ENCODE data around the gene CTCFL. TPM values are rescaled to one million over a fixed set of nuclear protein-coding genes. Genes with fewer than 3 reads are reported as not detected.

The CTCFL gene
- not detected for total RNA-seq

DNA sequence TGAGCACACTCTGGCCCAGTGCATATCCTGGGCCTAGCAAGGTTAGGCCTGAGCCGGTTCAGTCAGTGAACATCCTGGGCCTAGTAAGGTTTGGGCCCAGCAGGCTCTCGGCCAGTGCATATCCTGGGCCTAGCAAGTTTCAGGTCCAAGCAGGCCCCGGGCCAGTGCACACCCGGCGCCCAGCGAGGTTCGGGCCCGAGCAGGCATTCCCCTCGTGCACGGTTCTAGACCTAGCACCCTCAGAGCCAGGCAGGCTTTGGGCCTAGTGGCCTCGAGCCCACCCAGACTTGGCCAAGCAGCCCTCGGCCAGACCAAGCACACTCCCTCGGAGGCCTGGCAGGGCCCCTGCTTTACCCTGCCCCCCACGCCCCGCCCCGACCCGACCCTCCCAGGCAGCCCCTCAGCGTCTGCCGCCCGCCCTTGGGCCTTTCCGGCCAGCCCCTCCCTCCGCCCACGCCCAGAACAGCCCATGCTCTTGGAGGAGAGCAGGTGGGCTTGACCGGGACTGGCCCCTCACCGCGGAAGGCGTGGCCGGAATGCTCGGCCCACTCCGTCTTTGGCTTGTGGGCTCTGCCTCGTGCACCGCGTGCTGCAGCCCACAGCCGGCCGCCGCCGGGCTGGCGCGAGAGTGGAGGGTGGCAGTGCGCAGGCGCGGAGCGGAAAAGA is at the start of gene CTCFL:
CTCFL (minus strand) TSS at position 630 of the 666 bp plus-strand sequence. CDS start 935 bp downstream, outside the sequence.
- DNase-seq, result no peak

- no peak for DNase-seq
Measured at GRCh38 chr20:57573894-57574293, 49.0 kb upstream of the CTCFL start.

DNA sequence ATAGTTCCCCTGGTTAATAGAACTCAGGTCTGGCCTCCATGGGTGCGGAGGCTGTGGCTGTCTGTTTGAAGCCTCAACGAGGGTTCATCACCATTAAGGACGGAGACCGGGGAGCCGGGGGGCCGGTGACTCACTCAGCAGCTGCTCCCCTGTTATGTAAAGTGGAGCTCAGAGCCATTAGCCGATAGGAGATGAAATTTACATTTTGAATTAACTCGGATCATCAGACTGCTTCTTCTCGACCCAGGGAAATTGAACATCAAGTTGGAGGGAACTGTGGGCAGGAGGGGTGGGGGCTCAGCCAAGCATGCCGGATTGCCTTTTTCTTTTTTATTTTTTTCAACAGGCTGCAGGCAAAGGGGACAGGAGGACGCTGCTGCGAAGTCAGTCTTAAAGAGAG is 48.3 kb upstream of the CTCFL start:
- no peak for DNase-seq

DNA sequence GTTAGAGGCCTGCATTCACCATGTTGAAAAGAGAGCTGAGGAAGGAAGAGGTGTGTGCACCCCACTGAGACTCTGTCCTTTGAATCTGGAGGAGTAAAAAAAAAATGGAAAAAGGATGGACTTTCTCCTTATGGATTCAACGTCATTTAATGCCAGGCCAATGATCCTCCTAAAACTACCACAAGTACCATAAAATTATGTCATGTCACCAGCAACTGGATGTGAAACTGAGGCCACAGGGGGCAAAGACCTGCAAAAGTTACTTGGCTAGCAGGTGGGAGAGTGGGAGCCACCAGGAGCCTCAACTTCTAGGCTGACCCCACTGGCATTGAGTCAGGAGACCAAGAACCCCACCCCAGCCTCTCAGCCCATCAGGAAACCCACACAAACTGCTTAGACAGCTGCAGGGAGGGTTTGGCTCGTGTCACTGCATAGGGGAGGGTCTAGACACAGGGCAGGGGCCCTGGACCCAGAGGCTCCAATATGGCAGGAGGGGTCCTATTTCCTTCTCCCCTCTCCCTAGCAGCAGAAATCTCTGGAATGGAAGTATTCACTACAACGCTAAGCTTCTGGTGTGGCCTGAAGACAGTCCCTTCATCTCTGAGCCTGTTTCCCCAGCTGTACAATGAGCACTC is 47.0 kb upstream of the CTCFL start:
- DNase-seq, result no peak

DNA sequence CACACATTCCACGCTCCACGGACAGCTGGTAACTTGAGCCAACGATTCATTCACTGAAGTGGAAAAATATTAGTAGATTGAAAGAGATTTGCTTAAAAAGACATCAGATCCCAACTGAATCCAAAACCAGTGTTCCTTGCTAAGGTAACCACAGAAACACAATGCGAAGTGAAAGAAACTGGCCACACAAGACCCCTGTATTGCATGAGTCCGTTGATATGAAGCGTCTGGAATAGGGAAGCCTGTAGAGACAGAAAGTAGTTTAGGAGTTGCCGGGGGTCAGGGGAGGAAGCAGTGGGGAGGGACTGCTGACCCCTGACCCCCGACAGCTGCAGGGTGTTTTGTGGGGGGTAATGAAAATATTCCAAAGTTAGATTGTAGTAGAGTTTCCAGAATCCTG is 46.0 kb upstream of the CTCFL start:
- DNase-seq, result no peak

DNA sequence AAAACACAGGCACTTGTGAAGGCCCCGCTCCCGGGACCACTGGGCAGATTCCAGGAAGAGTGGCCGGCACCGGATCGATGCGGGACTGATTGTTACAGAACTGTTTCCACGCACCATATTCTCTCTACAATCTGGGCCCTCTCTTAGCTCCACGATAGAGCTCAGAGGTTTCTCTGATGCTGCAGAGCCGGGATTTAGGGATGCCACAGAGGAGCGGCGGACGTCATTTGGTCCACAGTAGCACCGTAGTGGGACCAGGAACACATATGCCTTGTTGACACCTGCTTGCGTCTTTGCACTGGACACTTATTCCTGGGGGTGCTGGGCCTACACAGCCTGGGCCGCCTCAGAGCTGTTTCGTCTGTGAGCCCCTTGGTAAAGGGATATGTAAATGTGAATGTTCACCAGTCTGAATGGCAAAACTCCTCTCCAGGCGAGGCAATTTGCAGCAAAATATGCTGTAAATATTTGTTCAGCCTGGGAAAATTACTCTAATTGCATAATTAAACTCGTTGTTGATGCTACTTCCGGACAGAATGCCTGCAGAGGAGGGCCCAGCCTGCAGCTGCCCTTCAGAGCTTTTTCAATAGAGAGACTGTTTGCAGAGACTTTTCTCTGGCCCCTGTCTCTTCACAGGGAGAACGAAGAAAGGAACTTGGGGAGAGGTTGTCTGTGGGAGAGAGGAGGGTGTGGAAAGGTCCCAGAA is 45.4 kb upstream of the CTCFL start:
- no peak for DNase-seq

- DNase-seq, result no peak
Measured at GRCh38 chr20:57568960-57569359, 44.0 kb upstream of the CTCFL start.

- DNase-seq, result no peak
Measured at GRCh38 chr20:57568088-57568896, 43.4 kb upstream of the CTCFL start.

- DNase-seq, result no peak
Measured at GRCh38 chr20:57567471-57568079, 42.6 kb upstream of the CTCFL start.

DNA sequence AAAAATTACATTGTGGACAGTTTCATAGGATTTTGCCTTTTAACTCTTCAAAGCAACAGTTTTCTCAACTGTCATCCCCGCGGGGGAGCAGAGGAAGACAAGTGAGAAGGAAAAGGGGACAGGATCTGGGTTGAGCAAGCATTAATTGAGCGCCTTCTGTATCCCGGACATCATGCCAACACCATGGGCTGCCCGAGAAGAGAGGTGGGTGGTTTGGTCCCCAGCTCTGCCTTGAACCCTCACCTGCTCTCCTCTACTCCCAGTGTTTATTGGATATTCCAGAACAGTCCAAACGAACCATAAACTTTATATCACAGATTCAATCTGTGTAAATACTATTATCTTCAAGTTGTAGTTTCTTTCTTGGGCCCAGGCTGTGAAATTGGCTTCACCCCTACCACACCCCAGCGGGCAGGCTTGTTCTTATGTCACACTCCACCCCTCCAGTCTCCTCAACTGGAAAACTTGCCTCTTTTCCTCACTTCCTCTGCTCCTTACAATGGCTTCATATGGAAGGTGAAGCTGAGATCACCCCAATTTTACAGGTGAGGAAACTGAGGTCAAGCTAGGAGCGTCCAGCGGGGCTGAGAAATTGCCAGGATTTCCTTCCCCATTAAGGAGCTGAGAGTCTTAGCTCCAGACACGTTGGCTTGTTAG is 42.0 kb upstream of the CTCFL start:
- no peak for DNase-seq

DNA sequence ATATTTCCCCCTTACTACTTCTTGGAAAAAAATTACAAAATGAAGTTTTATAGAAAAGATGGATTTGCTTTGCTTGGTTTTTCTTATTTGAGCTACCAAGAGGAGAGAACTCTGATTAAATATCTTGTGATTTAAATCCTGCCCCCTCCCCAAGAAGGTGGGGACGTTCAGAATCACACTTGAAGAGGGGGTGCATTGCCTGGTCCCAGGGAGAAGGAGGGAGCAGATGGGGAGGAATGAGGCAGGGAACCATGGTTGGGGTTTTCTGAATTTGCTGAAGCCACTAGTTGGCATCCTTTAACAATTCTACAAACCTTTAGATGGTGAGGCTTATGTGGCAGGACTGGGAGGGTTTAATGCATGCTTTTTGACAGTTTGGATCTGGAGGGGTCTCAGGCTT is 41.5 kb upstream of the CTCFL start:
- DNase-seq, result no peak

DNA sequence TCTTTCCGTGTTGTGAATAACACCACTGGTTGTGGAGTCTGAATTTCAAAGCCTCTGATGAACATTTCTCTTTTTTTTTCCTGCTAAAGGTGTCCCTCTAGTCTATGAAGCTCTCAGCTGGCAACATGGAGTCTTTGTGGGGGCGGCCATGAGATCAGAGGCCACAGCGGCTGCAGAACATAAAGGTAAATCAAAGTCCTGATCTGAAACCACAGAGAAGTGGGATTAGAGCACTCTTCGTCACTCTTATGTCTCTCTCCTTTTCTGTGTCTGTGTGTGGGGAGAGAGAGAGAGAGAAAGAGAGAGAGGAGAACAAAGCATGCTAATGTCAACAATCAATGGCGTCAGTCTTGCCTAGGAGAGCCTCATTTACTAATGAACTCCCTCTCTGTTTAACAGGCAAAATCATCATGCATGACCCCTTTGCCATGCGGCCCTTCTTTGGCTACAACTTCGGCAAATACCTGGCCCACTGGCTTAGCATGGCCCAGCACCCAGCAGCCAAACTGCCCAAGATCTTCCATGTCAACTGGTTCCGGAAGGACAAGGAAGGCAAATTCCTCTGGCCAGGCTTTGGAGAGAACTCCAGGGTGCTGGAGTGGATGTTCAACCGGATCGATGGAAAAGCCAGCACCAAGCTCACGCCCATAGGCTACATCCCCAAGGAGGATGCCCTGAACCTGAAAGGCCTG is 40.2 kb upstream of the CTCFL start:
- no peak for DNase-seq

GRCh38 chr20:57564180-57564802 is 39.4 kb upstream of the CTCFL start:
- no peak for DNase-seq

DNA sequence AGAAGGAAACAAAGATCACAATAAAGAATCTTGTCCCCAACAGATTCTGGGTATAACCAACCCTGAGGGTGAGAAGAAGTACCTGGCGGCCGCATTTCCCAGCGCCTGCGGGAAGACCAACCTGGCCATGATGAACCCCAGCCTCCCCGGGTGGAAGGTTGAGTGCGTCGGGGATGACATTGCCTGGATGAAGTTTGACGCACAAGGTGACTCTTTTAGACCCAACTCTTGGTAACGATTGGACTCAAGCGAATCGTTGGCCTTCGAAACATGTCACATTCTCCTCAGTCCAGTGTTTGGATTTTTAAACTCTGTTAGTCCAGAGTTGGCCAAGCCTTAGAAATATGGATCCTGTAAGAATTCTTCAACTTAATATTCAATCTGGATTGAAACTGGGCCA is 38.6 kb upstream of the CTCFL start:
- no peak for DNase-seq

GRCh38 chr20:57562541-57563465 is 37.9 kb upstream of the CTCFL start:
- no peak for DNase-seq

DNA sequence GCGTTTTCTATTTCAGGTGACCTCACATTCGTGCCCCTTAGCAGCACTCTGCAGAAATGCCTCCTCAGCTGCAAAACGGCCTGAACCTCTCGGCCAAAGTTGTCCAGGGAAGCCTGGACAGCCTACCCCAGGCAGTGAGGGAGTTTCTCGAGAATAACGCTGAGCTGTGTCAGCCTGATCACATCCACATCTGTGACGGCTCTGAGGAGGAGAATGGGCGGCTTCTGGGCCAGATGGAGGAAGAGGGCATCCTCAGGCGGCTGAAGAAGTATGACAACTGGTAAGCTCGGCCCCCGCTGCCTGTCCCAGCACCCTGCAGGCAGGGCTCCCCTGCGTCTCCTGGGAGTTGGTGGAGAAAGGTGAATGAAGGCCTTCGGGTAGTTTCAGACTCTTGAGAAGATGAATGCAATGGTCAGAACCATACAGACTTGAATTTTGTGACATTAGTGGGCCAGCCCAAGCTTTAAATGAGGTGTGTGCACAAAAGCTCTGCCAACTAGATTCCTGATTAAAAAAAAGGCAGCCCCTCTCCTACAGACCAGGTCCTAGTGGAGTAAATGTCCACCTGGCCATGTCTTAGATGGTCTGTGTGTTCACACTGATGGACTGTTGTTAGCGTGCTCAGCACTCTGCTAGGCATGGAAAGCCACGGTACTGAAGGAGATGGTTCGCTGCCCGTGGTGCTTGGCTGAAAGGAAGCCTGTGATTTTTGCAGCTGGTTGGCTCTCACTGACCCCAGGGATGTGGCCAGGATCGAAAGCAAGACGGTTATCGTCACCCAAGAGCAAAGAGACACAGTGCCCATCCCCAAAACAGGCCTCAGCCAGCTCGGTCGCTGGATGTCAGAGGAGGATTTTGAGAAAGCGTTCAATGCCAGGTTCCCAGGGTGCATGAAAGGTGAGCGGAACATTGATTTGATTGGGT is 36.7 kb upstream of the CTCFL start:
- DNase-seq, result no peak

DNA sequence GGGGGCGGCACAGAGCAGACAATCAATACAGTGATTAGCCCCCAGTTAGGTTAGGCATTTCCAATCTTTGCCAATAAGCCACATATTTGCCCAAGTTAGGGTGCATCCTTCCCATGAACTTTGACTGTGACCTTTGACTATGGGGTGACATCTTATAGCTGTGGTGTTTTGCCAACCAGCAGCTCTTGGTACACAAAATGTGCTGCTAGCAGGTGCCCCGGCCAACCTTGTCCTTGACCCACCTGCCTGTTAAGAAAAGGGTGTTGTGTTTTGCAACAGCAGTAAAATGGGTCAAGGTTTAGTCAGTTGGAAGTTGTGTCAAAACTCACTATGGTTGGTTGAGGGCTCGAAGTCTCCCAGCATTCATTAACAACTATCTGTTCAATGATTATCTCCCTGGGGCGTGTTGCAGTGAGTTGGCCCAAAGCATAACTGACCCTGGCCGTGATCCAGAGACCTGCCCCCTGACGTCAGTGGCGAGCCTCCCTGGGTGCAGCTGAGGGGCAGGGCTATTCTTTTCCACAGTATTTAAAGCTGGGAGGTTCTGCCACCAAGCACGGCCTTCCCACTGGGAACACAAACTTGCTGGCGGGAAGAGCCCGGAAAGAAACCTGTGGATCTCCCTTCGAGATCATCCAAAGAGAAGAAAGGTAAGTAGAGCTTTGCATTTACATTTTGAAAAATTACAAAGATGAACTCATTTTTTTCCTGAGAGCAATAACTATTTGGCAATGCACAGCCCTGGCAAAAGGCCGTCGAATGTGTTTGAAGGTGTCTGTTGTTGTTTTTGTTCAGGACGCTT is 35.8 kb upstream of the CTCFL start, which contains the start of gene PCK1:
PCK1 (plus strand) TSS at position 557 of the 802 bp plus-strand sequence. CDS start 302 bp downstream, outside the sequence.
- DNase-seq, result peak; percentile 63
